NCI-H2107 treated with DMSO at 0.1 percent for 48 hours (cell line): ENCODE measurements around the gene WDR74.
"Not testable (repeated sequence)": the region's sequence is repeated elsewhere in the genome, so short reads cannot be mapped to it uniquely, and the experiment has no call there.

Experiments used
- DNase-seq: peaks from one replicate; lab custom pipeline; 2025; ENCODE audit not compliant: unreplicated experiment; lab: John Stamatoyannopoulos, UW

The WDR74 gene

DNA sequence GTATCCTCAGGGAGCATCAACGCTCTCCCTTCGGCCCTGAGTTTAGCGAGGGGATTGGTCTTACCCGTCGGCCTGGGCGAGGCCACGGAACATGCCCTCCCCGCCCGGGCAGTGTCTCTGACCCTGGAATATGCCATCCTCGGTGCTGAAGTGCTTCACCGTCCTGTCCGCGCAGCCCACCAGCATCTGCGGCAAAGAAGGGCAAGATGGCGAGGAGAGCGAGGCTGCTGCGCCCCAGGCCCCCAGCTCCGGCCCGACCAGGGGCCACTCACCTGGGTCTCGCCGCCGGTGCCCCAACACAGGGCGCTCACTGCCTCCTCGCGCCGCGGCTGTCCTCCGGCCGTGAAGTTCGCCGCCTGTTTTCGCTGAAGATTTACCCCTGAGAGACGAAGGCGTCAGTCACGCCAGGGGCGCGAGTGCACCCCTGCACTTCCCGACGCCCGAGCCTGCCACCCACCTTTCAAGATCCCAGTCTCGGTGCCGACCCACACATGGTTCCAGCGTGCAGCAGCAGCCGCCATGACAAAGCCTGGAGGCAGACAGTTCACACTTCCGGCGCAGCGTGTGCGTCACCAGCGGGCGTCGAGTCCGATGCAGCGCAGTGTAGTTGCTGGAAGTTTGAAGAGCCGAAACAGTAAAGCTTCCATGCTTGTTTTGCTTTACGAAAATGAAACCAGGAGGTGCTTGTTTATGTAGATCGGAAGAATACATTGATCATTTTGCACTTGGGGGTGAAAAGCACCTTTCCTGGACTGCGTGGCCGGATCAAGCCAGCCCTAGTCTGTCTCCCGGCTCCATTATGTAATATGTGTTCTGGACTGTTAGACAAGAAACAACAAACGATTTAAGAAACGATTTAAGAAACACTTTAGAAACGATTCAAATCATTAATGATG lies at the start of gene WDR74:
Gene WDR74 (minus strand): TSS at position 541 of the 896 bp plus-strand sequence. CDS start 20 bp downstream, at position 521.
- peak; percentile 90 for DNase-seq

DNA sequence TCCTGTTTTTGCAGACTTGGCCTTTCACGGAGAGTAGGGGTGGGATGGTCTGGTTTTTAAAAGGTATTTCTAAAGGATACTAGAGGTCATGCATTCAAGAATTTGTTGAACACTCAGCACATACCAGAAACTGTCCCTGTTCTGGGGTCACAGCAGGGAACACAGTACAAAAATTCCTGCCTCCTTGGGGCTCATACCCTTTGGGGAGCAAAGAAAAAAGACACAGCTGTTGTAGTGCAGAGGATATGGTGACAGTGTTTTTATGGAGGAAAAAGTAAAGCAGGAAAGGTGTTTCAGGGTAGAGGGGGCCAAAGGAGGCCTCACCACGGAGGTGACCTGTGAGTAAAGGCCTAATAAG lies 49.7 kb upstream of the WDR74 start:
- DNase-seq: no peak

DNA sequence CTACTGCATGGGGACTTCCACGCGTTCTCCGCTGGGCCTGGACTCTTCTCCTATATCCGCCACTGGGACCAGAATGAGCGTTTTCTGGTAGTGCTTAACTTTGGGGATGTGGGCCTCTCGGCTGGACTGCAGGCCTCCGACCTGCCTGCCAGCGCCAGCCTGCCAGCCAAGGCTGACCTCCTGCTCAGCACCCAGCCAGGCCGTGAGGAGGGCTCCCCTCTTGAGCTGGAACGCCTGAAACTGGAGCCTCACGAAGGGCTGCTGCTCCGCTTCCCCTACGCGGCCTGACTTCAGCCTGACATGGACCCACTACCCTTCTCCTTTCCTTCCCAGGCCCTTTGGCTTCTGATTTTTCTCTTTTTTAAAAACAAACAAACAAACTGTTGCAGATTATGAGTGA lies 49.0 kb upstream of the WDR74 start:
- DNase-seq: no peak

DNA sequence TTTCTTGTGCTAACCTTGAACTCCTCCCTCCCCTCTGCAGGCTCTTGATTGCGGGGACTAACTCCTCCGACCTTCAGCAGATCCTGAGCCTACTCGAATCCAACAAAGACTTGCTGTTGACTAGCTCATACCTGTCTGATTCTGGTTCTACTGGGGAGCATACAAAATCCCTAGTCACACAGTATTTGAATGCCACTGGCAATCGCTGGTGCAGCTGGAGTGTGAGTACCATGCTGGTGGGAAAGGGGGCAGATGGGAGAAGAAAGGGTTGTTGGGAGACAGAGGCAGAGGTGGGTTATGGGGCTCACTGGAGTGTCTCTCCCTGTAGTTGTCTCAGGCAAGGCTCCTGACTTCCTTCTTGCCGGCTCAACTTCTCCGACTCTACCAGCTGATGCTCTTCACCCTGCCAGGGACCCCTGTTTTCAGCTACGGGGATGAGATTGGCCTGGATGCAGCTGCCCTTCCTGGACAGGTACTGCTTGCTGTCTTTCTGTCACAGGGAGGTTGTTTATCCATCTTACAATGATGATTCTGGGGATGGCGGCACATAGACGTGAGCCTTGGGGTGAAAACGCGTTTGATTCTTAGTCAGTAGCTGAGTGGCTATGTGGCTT lies 45.9 kb upstream of the WDR74 start:
- no peak for DNase-seq

DNA sequence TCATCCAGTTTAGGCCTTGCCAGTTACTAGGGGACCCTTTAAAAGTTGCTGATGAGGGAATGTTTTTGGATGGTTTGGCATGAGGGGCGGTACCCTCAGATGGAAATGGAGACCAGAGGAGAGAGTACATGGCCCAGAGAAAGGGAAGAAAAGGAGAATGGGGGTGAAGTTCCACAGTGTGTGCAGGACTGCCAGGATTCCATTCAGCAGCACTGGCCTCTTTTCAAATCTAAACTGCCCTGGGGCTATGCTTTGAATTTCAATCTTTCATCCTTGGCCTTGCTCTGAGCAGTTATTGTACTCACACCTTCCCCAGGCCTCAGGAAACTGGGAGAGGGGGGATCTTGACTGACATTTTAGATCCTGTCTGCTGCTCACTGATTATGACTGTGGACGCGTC lies 44.3 kb upstream of the WDR74 start:
- DNase-seq: no peak

DNA sequence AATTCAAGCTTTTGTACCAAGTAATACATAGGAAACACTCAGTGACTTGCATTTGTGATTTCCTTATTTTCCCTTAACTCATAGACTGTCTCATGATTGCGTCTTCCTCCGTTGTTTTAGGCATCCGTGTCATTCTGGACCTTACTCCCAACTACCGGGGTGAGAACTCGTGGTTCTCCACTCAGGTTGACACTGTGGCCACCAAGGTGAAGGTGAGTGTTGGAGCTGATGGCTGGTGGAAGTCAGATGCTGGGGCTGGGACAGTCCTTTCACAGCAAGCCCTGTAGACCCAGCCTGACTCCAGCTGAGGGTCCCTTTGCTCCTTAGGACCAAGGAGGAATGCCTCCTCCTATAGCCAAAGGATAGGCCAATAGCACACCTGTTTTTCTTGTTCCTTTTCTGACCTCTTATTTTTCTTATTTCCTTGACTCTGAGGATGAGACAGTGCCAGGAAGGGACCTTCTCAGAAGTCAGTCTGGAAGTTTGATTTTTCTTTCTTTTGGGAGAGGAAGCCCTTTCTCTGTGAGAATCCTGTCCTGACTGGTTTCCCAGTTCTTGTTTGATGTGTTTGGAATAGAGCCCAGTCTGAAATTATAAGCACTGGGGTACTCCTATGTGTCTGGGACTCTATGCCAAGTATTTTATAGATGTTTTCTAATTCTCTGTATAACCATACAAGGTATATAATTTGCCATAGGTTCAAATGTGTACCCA lies 43.6 kb upstream of the WDR74 start:
- DNase-seq: no peak

DNA sequence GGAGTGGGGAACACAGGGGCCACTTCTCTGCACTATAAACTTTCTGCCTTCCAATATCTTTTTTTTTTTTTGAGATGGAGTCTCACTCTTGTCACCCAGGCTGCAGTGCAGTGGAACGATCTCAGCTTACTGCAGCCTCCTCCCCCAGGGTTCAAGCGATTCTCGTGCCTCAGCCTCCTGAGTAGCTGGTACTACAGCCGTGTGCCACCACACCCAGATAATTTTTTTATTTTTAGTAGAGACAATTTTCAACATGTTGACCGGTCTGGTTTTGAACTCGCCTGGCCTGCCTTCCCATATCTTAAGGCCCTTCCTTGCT lies 43.0 kb upstream of the WDR74 start:
- no peak for DNase-seq

DNA sequence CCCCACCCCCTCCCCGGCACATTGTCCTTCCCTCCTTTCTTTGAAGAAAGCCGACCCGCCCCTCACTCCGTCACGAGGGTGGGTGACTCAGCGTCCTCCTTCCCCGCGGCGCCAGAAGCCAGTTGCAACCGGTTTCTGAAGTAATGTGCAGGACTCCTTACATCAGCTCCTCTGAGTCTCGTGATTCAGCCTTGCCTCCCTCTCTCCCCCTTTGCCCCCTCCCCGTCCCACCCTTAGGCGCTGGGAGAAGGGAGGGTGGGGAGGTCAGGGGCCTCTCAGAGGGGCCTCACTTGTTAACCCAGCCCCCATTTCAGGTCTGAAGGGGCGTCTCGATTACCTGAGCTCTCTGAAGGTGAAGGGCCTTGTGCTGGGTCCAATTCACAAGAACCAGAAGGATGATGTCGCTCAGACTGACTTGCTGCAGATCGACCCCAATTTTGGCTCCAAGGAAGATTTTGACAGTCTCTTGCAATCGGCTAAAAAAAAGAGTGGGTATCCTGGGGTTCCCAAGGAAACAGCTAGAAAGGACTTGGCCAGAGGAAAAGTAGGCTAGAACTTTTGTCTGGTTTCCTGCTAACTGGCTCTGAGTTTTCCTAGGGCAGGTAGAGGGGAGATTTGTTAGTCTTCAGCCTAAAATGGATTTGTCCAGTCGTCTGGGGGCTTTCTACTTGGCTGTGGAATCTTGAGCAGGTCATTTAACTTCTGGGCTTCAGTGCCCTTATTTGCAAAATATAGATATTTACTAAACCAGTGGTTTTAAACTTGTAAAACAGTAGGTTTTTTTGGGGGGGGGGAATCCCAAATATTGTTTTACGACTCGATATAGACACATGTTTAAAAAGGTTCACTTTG lies 42.4 kb upstream of the WDR74 start:
- DNase-seq: peak; percentile 85

DNA sequence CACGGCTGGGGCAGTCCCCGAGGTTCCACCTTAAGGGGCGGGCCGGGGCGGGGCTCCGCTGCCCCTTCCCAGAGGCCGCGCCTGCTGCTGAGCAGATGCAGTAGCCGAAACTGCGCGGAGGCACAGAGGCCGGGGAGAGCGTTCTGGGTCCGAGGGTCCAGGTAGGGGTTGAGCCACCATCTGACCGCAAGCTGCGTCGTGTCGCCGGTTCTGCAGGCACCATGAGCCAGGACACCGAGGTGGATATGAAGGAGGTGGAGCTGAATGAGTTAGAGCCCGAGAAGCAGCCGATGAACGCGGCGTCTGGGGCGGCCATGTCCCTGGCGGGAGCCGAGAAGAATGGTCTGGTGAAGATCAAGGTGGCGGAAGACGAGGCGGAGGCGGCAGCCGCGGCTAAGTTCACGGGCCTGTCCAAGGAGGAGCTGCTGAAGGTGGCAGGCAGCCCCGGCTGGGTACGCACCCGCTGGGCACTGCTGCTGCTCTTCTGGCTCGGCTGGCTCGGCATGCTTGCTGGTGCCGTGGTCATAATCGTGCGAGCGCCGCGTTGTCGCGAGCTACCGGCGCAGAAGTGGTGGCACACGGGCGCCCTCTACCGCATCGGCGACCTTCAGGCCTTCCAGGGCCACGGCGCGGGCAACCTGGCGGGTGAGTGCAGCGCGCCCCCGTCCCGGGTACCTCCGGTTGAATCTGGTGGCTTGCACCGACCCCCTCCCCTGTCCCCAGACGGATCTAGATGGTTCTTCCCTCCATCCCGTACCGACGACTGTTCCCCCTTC lies 41.6 kb upstream of the WDR74 start, which contains the start of gene SLC3A2:
Gene SLC3A2 (plus strand): TSS at position 94 of the 776 bp plus-strand sequence. CDS start 128 bp downstream, at position 222.
- peak; percentile 85 for DNase-seq

DNA sequence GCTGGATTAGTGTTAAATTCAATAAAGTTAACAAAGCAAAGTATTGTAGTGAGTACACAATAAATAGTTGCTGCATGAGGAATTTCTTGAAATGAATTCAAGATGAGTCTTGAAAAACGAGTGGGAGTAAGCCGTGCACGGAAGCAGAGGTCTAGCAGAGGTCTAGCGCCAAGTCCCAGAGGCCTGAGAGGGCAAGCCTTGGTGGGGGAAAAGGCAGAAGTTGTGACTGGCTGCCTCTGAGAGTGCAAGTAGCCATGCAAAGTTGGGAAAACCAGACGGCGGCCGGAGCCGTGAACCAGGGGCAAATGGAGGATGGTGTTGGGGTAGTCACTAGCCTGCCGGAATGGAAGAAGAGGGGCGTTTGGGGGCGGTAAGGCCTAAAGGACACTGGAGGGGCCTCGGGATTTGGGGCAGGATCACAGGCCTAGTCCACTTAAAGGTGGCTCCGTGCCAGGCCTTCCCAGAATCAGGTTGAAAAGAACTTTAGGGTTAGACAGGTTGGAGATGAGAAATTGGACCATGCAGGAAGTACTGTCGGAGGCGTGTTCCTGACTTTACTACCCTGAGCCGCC lies 40.9 kb upstream of the WDR74 start:
- no peak for DNase-seq

DNA sequence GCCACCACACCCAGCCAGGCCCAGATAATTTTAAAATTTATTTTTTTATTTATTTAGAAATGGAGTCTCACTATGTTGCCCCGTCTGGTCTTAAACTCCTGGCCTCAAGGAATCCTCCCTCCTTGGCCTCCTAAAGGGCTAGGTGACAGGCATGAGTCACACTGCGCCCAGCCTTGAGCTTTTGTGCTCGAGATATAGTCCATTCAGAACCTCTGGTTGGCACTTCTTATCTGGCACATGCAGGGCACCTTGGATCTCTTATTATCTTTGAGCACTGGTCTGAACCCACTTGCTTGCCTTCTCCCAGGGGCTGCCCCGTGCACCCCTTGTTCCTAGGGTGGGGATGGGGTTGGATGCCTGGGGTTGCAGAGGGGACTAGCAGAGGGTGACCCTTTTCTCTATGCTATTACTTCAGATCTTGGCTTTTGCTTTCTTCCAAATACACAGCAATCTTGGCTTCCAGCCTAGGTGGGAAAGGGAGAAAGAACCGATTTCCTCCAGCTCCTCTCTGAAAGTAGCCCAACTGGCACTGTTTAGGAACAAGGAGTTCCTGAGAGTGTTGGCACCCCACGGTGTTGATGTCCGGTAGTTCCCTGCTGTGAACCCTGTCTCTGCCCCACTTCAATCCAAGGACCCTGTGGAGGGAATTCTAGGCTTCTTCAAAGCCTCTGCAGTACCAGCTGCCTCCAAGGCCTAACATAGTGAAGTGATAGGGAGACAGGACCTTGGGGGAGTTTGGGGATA lies 40.0 kb upstream of the WDR74 start:
- no peak for DNase-seq

DNA sequence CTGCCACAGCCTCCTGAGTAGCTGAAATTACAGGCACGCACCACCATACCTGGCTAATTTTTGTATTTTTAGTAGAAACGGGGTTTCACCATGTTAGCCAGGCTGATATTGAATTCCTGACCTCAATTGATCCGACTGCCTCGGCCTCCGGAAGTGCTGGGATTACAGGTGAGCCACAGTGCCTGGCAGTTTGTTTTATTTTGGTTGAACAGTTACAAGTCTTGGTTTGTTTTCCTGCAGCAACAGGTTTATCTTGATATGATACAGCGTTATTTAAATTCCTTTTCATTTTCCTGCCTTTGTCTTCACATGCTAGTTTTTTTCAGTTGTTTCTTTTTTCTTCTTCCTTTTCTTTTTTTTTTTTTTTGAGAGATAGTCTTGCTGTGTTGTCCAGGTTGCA lies 37.3 kb upstream of the WDR74 start:
- DNase-seq: no peak

DNA sequence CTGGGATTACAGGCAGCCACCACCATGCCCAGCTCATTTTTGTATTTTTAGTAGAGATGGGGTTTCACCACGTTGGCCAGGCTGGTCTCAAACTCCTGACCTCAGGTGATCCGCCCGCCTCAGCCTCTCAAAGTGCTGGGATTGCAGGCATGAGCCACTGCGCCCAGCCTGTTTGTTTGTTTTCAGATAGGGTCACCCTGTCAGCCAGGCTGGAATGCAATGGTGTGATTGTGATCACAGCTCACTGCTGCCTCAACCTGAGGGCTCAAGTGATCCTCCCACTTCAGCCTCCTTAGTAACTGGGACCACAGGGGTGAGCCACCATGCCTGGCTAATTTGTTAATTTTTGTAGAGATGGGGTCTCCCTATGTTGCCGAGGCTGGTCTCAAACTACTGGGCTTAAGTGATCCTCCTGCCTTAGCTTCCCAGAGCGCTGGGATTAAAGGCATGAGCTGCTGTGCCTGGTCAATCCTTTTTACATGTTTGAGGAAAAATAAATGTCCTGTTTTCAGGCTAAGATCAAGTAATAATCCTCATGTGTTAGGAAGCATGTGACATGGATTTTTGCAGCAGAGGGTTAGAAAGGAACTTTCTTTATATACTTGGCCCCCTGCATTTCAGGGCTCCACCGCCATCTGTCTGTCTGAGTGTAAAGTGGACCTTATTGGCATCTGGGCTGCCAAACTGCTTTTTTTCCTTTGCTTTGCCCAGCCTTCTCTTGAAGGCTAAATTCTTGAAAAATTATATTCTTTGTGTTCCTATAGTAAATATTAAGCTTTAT lies 36.5 kb upstream of the WDR74 start:
- DNase-seq: no peak

DNA sequence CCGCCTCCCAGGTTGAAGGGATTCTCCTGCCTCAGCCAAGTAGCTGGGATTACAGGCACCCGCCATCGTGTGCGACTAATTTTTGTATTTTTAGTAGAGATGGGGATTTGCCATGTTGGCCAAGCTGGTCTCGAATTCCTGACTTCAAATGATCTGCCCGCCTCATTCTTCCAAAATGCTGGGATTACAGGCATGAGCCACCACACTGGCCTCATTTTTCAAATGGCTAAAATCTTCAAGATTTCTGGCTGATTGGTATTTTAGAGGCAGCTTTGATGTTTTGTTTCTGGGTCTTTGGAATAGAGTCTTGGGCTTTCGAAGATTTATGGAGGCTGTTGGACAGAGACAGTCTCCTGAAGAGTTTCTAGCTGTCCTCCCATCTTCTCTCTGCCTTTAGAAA lies 35.5 kb upstream of the WDR74 start:
- DNase-seq: no peak

DNA sequence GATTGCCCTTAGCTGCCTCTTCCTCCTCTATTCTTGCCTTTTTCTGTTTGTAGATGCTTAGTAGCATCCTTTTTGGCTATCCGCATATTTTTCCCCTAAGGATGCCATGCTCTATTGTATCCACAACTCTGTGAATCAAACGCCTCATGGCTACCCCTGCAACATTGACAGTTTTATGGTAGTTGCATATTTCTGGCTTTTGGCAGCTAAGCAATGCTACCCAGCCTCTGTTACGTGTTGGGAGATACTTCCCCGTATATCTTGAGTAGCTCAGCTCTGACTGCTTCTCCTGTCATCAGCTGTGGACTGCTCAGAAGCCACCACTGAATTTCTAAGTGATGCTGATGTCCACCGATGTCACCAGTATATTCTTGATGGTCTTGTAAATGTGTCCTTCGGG lies 26.2 kb upstream of the WDR74 start:
- DNase-seq: no peak

DNA sequence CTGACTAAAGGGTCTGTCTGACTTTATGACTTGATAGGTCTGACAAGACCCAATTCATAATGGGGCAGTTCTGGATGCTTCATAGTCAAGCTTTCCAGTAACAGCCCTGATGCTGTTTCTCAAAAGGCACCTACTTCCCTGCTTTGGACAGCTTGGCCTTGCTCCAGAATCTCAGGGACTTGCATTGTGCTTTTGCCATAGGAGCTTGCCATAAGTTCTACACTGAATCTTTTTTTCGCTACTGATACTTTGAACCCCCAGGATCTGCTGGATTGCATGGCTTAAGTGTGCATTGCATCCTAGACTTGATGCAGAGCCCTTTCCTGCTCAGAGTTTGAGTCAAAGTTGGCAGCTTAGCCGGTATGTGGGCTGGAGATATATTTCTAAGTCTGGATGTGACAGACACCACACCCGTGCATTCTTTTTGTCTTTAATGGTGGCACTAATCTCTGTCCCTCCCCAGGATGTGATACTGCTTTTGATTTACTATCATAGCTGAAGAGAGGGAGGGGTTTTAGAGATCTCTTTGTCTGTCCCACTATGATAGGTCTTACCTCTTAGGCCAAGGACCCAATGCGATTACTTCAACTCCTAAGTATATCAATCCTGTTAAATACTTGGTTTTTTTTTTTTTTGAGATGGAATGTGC lies 24.4 kb upstream of the WDR74 start:
- DNase-seq: no peak

DNA sequence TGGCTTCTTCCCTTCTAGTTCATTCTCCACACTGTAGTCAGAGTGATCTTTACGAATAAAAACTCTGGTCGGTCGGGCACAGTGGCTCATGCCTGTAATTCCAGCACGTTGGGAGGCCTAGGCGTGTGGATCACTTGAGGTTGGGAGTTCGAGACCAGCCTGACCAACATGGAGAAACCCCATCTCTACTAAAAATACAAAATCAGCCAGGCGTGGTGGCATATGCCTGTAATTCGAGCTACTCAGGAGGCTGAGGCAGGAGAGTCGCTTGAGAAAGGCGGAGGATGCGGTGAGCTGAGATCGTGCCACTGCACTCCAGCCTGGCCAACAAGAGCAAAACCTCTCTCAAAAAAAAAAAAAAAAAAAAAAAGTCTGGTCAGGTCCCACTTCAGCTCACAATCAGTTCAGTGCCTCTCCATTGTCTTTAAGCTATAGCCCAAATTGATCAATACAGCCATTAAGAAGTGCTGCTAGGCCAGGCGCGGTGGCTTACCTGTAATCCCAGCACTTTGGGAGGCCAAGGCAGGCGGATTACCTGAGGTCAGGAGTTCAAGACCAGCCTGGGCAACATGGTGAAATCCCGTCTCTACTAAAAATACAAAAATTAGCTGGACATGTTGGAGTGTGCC lies 22.3 kb upstream of the WDR74 start:
- not testable (repeated sequence) for DNase-seq
